Measurements from ENCODE around the gene AIFM2. TPM values are rescaled to one million over a fixed set of nuclear protein-coding genes. Genes with fewer than 3 reads are reported as not detected.

Gene AIFM2
- total RNA-seq, 1 experiment from 2014 or later: 16.6 TPM

DNA sequence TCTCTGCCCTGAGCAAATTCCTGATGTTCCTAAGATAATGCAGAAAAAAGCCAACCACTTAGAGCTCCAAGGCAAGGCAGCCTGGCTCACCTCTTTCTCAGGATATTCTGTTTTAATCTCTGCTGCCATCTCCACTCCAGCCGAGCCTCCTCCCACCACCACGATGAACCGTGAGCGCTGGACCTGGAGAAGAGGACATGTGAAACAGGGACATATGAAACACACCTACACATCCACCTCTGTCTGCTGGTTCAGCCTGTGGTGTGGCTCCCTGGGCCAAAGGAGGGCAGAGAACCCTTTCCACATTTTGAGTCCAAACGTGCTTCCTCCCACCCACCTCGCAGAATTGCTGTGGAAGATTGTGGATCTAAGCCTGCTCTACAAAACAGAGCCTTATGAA lies 12.2 kb downstream of the AIFM2 start:
- CTCF ChIA-PET: interaction anchor here (0.6 to 0.7 kb wide), 2 partner anchors 9 to 254 kb away, joined by 5 to 15 read pairs; no protein-coding TSS in a partner anchor
- in situ Hi-C loops (cut with HindIII; ENCODE audit: low pct_unique_long_range_greater_than_20kb, low sequenced_read_pairs): no loop called here

DNA sequence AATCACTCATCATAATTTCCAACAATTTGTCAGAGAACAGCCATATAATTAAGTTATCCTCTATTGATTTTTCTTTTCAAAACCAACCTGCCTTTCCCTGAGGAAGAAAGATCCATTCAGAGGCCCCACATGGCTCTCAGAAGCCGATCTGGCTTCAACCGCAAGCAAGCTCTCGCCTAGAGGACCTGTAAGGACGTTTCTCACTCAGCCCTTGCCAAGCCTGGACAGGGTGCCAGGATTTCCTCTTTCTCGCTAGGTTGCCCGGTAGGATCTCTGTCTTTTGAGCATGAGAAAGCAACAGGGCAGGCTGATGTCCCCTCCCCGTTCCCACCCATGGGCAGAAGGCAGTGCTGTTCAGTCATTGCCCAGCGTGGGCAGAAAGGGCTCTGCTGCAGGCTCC lies 13.0 kb downstream of the AIFM2 start:
- ChIA-PET CTCF (no interaction called here), POLR2A (no interaction called here)
- no peaks in the 10 kb centered on the region for H3K4me1 ChIP-seq (ENCODE audit: control insufficient read depth, insufficient read depth, low read length)
- BruUV-seq (replicated peaks): no TSS peak
- intact Hi-C loops (cut with micrococcal nuclease; ENCODE audit: unreplicated experiment): no loop called here
- H3K36me3 ChIP-seq (ENCODE audit: control insufficient read depth, insufficient read depth, low read length): no peaks in the 10 kb centered on the region
- H3K4me3 ChIP-seq (ENCODE audit: low read depth in 2 of 2, low read length in 2 of 2): no peak overlapping the region
- H3K27ac ChIP-seq (ENCODE audit: low read length): no peak overlapping the region
- in situ Hi-C loops (cut with HindIII; ENCODE audit: low pct_unique_long_range_greater_than_20kb, low sequenced_read_pairs): no loop called here
- TF ChIP-seq SIN3A (IDR thresholded peaks at IDR 0.05; ENCODE audit: borderline replicate concordance, insufficient read depth, low read depth, low read length): no peak
- TF ChIP-seq TCF7L2 (IDR thresholded peaks at IDR 0.05; ENCODE audit: low read depth, low read length): no peak
- TF ChIP-seq, protein P1, sequence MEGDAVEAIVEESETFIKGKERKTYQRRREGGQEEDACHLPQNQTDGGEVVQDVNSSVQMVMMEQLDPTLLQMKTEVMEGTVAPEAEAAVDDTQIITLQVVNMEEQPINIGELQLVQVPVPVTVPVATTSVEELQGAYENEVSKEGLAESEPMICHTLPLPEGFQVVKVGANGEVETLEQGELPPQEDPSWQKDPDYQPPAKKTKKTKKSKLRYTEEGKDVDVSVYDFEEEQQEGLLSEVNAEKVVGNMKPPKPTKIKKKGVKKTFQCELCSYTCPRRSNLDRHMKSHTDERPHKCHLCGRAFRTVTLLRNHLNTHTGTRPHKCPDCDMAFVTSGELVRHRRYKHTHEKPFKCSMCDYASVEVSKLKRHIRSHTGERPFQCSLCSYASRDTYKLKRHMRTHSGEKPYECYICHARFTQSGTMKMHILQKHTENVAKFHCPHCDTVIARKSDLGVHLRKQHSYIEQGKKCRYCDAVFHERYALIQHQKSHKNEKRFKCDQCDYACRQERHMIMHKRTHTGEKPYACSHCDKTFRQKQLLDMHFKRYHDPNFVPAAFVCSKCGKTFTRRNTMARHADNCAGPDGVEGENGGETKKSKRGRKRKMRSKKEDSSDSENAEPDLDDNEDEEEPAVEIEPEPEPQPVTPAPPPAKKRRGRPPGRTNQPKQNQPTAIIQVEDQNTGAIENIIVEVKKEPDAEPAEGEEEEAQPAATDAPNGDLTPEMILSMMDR (IDR thresholded peaks at IDR 0.05): no peak
- no peak for TF ChIP-seq POLR2AphosphoS5 (IDR thresholded peaks at IDR 0.05; ENCODE audit: low read depth, low read length)
- TF ChIP-seq, protein P2, sequence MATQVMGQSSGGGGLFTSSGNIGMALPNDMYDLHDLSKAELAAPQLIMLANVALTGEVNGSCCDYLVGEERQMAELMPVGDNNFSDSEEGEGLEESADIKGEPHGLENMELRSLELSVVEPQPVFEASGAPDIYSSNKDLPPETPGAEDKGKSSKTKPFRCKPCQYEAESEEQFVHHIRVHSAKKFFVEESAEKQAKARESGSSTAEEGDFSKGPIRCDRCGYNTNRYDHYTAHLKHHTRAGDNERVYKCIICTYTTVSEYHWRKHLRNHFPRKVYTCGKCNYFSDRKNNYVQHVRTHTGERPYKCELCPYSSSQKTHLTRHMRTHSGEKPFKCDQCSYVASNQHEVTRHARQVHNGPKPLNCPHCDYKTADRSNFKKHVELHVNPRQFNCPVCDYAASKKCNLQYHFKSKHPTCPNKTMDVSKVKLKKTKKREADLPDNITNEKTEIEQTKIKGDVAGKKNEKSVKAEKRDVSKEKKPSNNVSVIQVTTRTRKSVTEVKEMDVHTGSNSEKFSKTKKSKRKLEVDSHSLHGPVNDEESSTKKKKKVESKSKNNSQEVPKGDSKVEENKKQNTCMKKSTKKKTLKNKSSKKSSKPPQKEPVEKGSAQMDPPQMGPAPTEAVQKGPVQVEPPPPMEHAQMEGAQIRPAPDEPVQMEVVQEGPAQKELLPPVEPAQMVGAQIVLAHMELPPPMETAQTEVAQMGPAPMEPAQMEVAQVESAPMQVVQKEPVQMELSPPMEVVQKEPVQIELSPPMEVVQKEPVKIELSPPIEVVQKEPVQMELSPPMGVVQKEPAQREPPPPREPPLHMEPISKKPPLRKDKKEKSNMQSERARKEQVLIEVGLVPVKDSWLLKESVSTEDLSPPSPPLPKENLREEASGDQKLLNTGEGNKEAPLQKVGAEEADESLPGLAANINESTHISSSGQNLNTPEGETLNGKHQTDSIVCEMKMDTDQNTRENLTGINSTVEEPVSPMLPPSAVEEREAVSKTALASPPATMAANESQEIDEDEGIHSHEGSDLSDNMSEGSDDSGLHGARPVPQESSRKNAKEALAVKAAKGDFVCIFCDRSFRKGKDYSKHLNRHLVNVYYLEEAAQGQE (IDR thresholded peaks at IDR 0.05; ENCODE audit: insufficient read depth in 1 of 2, low read depth in 2 of 2, low read length in 1 of 2): no peak
- no peak for DNase-seq (ENCODE audit: low read depth, low spot score)
- H3K9me3 ChIP-seq (ENCODE audit: control insufficient read depth, insufficient read depth, low read depth, low read length): no peaks in the 10 kb centered on the region
- no peak for ATAC-seq
- H3K27me3 ChIP-seq (ENCODE audit: control insufficient read depth, insufficient read depth, low read length): no peaks in the 10 kb centered on the region

More for the DNA sequence above, 12.2 kb downstream of the AIFM2 start:
- Histone ChIP-seq H3K27me3 (ENCODE audit: control insufficient read depth, insufficient read depth, low read length) (no peaks in the 10 kb centered on the region), H3K9me3 (ENCODE audit: control insufficient read depth, insufficient read depth, low read depth, low read length) (no peaks in the 10 kb centered on the region), H3K4me3 (ENCODE audit: low read depth in 2 of 2, low read length in 2 of 2) (no peak overlapping the region), H3K4me1 (ENCODE audit: control insufficient read depth, insufficient read depth, low read length) (no peaks in the 10 kb centered on the region), H3K27ac (ENCODE audit: low read length) (no peak overlapping the region), H3K36me3 (ENCODE audit: control insufficient read depth, insufficient read depth, low read length) (no peaks in the 10 kb centered on the region)
- no TSS peak for BruUV-seq (replicated peaks)
- TF ChIP-seq, protein P2 (IDR thresholded peaks at IDR 0.05; ENCODE audit: insufficient read depth in 1 of 2, low read depth in 2 of 2, low read length in 1 of 2): no peak
- TF ChIP-seq SIN3A (IDR thresholded peaks at IDR 0.05; ENCODE audit: borderline replicate concordance, insufficient read depth, low read depth, low read length) (no peak), TCF7L2 (IDR thresholded peaks at IDR 0.05; ENCODE audit: low read depth, low read length) (no peak), POLR2AphosphoS5 (IDR thresholded peaks at IDR 0.05; ENCODE audit: low read depth, low read length) (no peak)
- TF ChIP-seq, protein P1 (IDR thresholded peaks at IDR 0.05): no peak
- ATAC-seq (no peak), DNase-seq (ENCODE audit: low read depth, low spot score) (no peak)
- POLR2A ChIA-PET: no interaction called here
- intact Hi-C loops (cut with micrococcal nuclease; ENCODE audit: unreplicated experiment): no loop called here

Measured in Panc1 (cell line).